ENCODE data around the gene OXLD1.
A peak's percentile ranks its signal among the peaks of the same experiment; 100 is the strongest.

Gene OXLD1

DNA sequence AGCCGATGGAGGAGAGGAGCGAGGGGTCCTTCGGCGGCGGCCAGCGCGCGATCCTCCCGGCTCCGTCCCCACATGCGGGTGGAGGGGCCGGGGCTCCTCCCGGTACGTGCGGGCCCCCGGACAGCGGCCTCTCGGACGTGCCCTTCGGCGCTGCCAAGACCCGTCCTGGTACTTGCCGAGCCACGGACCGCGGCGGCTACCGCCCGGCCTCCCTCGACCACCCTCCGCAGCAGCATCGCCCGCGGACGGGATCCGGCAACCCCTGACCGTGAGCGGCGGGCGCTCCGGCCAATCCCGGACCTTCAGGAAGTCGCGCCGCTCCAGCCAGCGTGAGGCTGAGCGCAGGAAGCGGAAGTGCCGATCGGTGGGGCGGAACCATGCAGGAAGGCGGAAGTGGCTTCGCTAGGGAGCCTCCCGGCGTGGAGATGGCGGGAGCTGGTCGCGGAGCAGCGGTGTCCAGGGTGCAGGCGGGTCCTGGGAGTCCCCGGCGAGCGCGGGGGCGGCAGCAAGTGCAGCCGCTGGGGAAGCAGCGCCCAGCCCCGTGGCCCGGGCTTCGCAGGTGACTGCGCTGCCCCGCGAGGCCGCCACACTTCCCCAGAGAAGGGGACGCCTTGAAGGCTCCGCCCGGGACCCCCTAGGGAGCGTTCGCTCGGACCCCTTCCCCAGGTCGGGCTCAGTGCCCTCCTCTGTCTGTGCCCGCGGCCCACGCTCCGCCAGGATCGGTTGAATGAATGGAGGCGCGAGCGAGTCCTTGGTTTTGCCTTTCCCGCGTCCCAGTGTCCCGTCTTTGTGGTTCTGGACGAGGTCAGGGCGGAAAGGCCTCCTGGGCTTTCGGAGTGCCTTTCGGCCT is at the start of gene OXLD1, which contains the start of gene CCDC137:
OXLD1 (minus strand) TSS at position 264 of the 850 bp plus-strand sequence; CDS start at position 236, 28 bp downstream.
CCDC137 (plus strand) TSS at position 396 of the 850 bp plus-strand sequence; CDS start at position 426, 30 bp downstream.
- DNase-seq (ENCODE audit: insufficient read length, low spot score): peak; percentile 96
- no peak for FAIRE-seq
- peak; percentile 95 for TF ChIP-seq POLR2A (IDR thresholded peaks at IDR 0.05; ENCODE audit: low read depth, low read length)

DNA sequence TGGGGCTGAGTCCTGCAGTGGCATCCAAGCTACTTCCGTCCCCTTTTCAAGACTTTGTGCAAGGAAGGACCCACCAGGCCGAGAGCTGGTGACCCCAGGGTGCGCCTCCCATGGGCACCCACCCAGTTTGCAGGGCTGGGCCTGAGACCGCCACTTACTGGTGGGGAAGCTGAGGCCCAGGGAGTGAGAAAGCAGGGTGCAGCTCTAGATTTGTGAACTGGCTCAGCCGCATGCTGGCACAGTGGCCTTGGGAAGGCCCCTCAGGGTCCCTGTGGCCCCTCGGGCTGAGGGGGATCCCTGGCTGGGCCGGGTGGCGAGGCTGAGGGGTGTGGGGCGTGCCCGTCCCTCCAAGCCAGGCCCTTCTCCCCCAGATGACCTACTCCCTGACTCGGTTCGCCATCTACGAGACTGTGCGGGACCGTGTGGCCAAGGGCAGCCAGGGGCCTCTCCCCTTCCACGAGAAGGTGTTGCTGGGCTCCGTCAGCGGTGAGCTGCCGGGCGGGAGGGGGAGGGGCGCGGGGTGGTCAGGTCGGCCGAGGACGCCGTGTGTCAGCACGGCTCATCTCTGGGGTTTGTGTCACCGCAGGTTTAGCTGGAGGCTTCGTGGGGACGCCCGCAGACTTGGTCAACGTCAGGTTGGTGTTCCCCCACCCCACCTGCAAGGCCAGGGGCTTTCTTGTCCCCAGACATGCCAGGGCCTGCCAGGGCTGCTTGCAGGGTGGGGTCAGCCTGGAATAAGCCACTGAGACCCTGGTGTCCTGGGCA is 48.9 kb upstream of the OXLD1 start:
- FAIRE-seq: no peak
- no peak for TF ChIP-seq POLR2A (IDR thresholded peaks at IDR 0.05; ENCODE audit: low read depth, low read length)

DNA sequence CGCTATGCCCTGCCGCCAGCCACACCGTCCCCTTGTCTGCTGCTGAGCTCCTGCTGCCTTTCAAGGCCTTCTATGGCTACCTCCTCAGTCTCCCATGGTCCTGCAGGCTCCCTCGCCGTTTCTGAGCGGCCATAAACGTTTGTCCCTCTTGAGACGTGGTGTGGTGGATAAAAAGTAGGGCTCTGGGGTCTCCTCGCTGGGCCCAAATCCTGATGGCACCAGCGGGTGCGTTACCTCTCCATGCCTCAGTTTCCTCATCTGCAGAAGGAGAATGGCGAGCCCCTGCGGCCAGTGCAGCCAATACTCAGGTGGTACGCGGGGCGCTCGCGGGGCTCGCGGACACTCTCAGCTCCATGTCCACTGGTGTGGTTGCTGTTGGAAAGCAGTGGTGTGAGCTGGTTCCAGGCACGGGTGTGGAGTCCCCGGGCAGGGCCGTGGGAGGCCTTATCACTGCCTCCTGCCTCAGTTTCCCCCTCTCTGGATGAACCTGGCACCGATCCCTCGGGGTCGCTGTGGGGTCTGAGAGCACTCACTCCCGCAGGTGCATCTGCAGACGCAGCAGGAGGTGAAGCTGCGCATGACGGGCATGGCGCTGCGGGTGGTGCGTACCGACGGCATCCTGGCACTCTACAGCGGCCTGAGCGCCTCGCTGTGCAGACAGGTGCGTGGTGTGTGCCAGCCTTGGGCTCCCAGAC is 48.2 kb upstream of the OXLD1 start:
- no peak for FAIRE-seq
- DNase-seq (ENCODE audit: insufficient read length, low spot score): no peak
- 0 out of 2 replicates have a peak, but pooled peaks have one; percentile 5 for TF ChIP-seq POLR2A (IDR thresholded peaks at IDR 0.05; ENCODE audit: low read depth, low read length)

More for the DNA sequence above, 48.9 kb upstream of the OXLD1 start:
- no peak for DNase-seq (ENCODE audit: insufficient read length, low spot score)

DNA sequence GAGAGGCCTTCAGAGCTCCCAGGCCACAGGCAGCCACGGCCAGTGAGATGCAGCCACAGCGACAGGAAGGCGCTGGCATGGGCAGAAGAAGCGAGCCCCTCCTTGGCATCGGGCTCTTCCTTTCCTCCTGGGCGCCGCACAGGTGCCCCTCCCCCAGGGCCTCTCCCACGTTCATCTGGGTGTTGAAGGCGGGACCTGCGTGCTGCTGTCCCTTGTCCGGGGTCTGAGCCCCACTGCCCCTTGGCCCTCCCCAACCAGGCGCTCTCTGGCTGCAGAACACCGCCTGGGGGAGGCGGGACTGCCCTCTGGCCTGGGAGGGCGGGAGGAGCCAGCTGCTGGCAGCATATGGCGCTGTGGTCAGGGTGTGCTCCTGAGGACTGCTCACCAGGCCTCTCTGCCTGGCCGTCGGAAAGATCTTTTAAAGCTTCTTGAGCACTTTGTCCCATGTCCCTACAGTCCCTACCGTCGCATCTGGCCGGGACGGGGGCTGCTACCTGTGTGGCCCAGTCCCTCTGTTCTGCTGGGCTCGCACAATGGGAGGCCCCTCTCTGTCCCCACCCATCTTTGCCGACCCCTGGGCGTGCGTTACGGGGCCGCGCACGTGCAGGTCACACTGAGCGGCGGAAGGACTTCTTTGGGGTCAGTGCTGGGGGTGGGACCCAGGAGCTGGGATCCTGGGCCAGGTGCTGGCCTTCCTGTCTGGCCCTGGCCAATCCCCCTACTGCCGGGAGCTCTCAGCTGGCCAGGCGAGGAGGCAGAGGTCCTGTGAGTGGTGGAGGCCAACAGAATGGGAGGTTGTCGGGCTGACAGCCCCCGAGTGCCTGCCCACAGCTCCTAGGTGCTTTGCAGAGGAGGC is 47.4 kb upstream of the OXLD1 start:
- FAIRE-seq (no peak), DNase-seq (ENCODE audit: insufficient read length, low spot score) (no peak)

DNA sequence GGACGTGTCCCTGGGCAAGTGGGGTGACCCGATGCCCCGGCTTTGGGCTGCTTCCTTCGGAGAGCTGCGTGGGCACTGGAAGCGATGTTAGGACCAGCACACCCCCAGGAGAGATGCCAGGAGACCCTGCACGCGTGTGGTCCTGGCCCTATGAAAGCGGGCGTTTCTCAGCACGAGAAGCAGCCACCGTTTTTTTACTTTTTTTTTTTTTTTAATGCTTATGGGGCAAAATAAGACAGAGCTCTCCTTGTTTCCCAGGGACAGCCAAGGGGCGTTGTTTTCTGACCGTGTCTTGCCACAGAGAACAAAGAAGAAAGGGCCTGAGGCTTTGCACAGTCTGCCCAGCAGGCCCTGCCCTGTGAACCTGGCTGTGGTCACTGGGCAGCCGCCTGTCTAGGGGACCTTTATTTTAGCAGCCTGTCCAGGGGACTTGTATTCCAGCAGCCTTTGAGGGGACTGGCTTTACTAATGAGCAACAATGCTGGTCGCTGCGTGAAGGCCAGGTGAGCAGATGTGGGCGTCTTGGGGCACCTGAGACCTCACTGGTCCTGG is 46.7 kb upstream of the OXLD1 start:
- FAIRE-seq (no peak), DNase-seq (ENCODE audit: insufficient read length, low spot score) (no peak)
- no peak for TF ChIP-seq POLR2A (IDR thresholded peaks at IDR 0.05; ENCODE audit: low read depth, low read length)

More for the DNA sequence above, 47.4 kb upstream of the OXLD1 start:
- TF ChIP-seq POLR2A (IDR thresholded peaks at IDR 0.05; ENCODE audit: low read depth, low read length): no peak

DNA sequence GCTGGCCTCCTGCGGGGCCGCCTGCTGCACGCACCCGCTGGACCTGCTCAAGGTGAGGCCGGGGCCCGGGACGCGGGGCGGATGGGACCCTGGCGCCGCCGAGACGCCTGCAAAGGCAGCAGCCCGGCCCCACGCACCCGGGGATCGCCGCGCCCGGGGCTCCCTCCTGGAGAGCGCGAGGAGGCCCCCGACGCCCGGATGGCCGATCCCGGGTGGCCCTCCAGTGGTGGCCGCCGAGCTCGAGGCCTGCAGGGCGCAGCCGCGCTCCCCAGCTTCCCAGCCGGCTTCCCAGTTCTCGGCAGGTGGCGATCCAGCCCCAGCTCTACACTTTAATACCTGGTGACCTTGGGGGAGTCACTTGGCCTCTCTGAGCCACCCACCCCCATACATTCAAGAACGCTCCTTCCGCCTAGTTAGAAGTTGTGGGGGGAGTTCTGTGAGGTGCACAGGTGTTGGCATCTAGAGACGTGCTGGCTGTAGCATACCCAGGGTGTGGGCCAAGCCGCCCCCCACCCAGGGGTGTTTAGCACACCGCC is 46.1 kb upstream of the OXLD1 start:
- DNase-seq (ENCODE audit: insufficient read length, low spot score) (peak; percentile 67), FAIRE-seq (no peak)
- TF ChIP-seq POLR2A (IDR thresholded peaks at IDR 0.05; ENCODE audit: low read depth, low read length): no peak

DNA sequence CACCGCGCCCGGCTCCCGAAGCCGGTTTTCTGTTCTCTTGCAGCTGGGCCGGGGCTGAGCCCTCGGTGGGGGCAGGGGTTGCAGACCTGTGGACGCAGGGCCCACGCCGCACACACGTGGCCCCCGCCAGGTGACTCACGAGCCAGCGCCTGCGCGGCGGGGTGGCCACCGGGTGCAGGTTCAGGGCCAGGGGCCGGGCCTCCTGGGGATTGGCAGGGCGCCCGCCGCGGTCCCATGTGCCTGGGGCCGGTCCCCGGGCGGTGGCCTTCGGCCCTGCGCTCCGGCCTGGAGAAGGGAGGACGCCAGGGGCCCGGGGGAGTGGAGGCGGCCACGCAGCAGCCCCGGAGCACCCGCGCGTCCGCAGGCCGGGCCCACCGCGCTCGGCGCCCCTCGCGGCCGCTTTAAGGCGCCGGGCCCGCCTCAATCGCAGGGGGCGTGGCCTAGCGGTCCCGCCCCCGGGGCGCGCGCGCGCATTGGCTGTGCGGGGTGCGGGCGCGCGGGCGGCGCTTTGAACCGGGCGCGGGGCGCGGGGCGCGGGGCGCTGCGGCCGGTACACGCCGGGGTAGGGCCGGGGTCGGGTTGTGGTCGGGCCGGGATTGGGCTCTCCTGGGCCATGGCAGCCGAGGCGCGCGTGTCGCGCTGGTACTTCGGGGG is 45.5 kb upstream of the OXLD1 start, which contains the start of gene SLC25A10:
SLC25A10 (plus strand) TSS at position 471 of the 654 bp plus-strand sequence; CDS start at position 614, 143 bp downstream.
- no peak for FAIRE-seq
- DNase-seq (ENCODE audit: insufficient read length, low spot score): peak; percentile 93
- TF ChIP-seq POLR2A (IDR thresholded peaks at IDR 0.05; ENCODE audit: low read depth, low read length): no peak

DNA sequence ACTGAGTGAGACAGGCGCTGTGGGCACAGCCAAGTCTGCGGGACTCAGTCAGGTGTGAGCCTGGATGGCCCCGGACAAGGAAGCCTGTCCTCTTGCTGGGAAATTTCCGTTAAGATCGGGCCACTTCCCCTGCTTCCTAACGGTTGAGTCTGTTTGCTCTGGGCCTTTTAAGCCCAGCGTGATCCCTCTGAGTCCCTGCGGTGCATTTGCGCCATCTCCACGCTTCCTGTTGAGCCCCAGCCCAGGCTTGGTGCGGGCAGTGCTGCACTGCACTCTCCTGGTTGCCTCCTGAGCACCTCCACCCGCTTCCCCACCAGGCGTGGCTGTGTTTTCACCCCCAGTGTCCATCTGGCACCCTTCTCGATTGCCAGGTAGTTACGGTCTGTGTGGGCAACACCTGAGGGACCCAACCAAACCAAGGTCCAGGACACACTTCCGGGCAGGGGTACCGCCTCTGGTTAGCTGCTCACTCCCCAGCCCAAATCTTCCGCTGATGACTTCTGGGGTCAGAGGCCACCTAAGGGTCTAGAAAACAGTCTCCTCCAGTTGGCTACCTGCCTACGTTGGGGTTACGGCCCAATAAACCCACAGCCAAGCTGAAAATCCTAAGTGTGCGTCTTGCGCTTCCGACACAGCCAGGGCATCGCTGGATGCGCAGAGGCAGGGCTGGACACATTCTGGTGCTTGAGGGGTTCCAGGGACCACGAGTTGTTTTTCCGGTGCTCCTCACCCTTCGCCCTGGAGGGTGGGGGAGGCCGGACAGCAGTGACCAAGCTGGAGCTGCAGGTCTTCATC is 44.3 kb upstream of the OXLD1 start:
- FAIRE-seq (no peak), DNase-seq (ENCODE audit: insufficient read length, low spot score) (no peak)
- TF ChIP-seq POLR2A (IDR thresholded peaks at IDR 0.05; ENCODE audit: low read depth, low read length): no peak

DNA sequence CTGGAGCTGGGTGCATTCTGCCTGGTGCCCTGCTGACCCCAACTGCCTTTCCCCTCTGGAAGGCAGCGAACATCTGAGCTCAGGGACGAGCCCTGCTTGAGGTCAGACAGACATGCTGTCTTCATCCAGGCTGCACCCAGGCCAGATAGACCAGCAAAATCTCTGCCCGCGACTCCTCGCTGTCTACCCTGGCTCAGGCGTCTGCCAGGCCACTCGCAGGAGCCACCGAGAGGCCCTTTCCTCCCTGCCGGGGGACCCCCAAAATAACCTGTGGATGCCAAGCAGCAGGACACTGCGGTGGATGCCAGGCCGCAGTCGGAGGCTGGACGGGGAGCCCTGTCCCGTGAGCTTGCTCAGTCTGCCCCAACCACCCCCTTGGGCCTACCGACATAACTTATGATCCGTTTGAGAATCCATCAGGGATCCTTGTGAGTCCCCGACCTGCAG is 42.4 kb upstream of the OXLD1 start:
- no peak for FAIRE-seq

DNA sequence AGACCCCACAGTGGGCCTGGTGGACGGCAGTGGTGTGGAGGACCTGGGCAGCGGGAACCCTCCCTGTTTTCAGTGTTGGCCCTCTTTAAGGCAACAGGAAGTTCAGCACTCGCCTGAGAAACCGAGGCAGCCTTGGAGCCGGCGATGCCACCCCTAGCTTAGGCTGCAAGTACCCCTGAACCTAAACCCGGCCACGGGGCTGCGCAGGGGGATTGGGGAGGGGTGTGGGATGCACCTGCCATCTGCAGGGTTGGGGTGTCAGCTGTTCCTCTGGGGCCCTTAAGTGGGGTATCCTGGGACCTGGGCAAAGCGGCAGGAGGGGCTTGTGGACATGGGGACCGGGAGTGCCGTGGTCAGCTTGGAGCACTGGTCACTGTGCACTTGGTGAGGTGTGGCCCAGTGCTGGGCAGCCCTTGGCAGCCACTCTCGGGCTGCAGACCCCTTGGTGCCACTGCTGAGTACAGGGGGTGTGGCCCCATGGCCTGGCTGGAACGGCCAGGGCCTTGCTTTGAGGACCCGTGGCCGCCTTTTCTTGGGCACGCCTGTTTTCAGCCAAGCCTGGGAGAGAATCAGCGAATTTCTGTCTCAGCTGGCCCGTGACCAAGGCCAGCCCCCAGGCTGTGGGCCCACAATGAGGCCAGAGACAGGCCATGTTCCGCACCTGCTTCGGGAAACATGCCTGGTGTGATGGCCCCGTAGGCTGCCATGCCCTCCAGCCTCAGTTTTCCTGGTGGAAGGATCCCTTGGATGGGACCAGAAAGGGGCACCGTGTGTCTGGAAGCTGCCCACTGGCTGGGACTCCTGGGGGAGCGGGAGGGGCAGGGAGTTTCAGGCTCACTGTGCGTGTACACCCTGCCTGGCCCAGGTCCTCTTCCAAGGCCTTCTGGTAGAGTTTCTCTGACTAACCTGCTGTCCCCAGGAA is 41.6 kb upstream of the OXLD1 start:
- DNase-seq (ENCODE audit: insufficient read length, low spot score): no peak
- FAIRE-seq: no peak
- TF ChIP-seq POLR2A (IDR thresholded peaks at IDR 0.05; ENCODE audit: low read depth, low read length): no peak

More for the DNA sequence above, 42.4 kb upstream of the OXLD1 start:
- no peak for TF ChIP-seq POLR2A (IDR thresholded peaks at IDR 0.05; ENCODE audit: low read depth, low read length)
- no peak for DNase-seq (ENCODE audit: insufficient read length, low spot score)

Measured in H54 (cell line).